Central memory CD4-positive, alpha-beta T cell (primary cell): ENCODE results near the gene GGCT.
"Not testable (repeated sequence)": the region's sequence is repeated elsewhere in the genome, so short reads cannot be mapped to it uniquely, and the experiment has no call there.

Experiments
- DNase-seq: peaks from one replicate; pipeline ENCODE4 v3.0.0; 2022
- total RNA-seq, 3 experiments: gene quantifications; one replicate each; lab custom pipeline; 2026; lab: John Stamatoyannopoulos, UW

GGCT gene
- total RNA-seq = 2.7 to 25.1 (median 6.4) reads per million in 3 experiments

- DNase-seq = peak; percentile 95
Observed at GRCh38 chr7:30504301-30505173, at the start of gene GGCT. Gene GGCT, minus strand, starts transcription at chr7:30504829. Its CDS starts 120 bp downstream, at chr7:30504709.

- DNase-seq = no peak
Observed at GRCh38 chr7:30553546-30553945, 48.9 kb upstream of the GGCT start.

GRCh38 chr7:30553141-30553540, 48.5 kb upstream of the GGCT start:
- DNase-seq = no peak

GRCh38 chr7:30552330-30552729, 47.7 kb upstream of the GGCT start:
- no peak for DNase-seq

- DNase-seq = no peak
Observed at GRCh38 chr7:30549931-30550493, 45.4 kb upstream of the GGCT start.

- DNase-seq = peak; percentile 10
Observed at GRCh38 chr7:30548845-30549244, 44.2 kb upstream of the GGCT start.

- no peak for DNase-seq
Observed at GRCh38 chr7:30546596-30546995, 42.0 kb upstream of the GGCT start.

- no peak for DNase-seq
Observed at GRCh38 chr7:30545791-30546555, 41.3 kb upstream of the GGCT start.

GRCh38 chr7:30543813-30544525, 39.3 kb upstream of the GGCT start:
- no peak for DNase-seq

GRCh38 chr7:30543115-30543514, 38.5 kb upstream of the GGCT start:
- DNase-seq = not testable (repeated sequence)

GRCh38 chr7:30533886-30534285, 29.3 kb upstream of the GGCT start:
- DNase-seq = no peak

- no peak for DNase-seq
Observed at GRCh38 chr7:30531286-30531685, 26.7 kb upstream of the GGCT start.

- no peak for DNase-seq
Observed at GRCh38 chr7:30530373-30530772, 25.7 kb upstream of the GGCT start.

- no peak for DNase-seq
Observed at GRCh38 chr7:30528779-30529178, 24.1 kb upstream of the GGCT start.

- not testable (repeated sequence) for DNase-seq
Observed at GRCh38 chr7:30527297-30527696, 22.7 kb upstream of the GGCT start.

GRCh38 chr7:30526163-30526562, 21.5 kb upstream of the GGCT start:
- DNase-seq = no peak

- DNase-seq = no peak
Observed at GRCh38 chr7:30525429-30525828, 20.8 kb upstream of the GGCT start.

- no peak for DNase-seq
Observed at GRCh38 chr7:30524545-30524944, 19.9 kb upstream of the GGCT start.

- DNase-seq = no peak
Observed at GRCh38 chr7:30523466-30523865, 18.8 kb upstream of the GGCT start.

GRCh38 chr7:30522159-30522558, 17.5 kb upstream of the GGCT start:
- no peak for DNase-seq

- no peak for DNase-seq
Observed at GRCh38 chr7:30521532-30521931, 16.9 kb upstream of the GGCT start.

- DNase-seq = no peak
Observed at GRCh38 chr7:30519122-30519521, 14.5 kb upstream of the GGCT start.

GRCh38 chr7:30515761-30516160, 11.1 kb upstream of the GGCT start:
- DNase-seq = no peak
